GM21367 (cell line): ENCODE measurements around the gene HTRA1.

ENCODE experiments used
- ATAC-seq: cut with Tn5 transposase; IDR thresholded peaks from one replicate; pipeline ENCODE4 v1.9.1; 2021; ENCODE audit not compliant: unreplicated experiment

HTRA1 gene

DNA sequence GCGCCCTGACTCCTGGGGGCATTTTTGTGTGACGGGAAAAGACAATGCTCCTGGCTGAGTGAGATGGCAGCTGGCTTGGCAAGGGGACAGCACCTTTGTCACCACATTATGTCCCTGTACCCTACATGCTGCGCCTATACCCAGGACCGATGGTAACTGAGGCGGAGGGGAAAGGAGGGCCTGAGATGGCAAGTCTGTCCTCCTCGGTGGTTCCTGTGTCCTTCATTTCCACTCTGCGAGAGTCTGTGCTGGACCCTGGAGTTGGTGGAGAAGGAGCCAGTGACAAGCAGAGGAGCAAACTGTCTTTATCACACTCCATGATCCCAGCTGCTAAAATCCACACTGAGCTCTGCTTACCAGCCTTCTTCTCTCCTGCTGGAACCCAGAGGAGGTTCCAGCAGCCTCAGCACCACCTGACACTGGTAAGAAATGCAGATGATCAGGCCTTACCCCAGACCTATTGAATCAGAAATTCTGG lies 6.7 kb upstream of the HTRA1 start, which contains the start of gene ARMS2:
ARMS2 (plus strand) TSS at position 51 of the 478 bp plus-strand sequence; CDS start at position 126, 75 bp downstream.
- ATAC-seq: no peak

- ATAC-seq: no peak
Measured at GRCh38 chr10:122455376-122456079, 5.8 kb upstream of the HTRA1 start.

DNA sequence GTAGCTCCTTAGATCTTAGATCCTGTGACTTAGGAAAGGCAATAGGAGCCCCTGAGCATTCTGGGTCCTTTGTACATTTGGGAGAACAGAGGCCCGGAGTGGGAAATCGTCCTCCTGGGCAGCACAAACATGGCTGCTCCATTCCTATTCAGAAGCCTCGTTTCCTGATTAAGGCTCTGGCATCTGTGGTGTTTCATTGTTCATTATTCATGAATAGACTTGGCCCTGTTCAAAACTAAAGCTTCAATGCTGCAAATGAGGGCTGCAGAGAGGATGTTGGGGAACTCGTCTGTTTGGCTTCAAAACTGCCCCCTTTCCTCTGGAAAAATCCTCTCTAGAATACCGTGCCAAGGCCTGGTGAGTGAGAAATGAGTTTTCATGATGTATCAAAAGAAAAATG lies 3.4 kb upstream of the HTRA1 start:
- ATAC-seq: no peak

DNA sequence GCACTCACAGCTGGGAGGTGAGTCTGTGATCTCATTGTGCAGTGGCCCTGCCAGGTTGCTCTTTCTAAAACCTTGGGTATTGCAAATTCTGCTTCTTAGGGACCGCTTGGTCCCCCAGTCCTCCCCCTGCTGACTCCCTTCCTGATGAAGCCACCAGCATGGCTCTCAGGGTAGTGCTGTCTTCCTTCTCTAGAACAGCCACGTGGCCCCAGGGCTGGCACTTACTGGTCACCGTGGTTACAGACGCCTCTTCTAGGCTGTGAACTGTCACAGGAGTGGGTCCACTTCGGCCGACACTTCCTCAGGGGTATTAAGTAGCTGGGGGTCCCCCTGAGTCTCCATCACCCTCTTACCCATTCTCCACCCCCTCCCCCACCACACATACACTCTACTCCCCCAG lies 2.7 kb upstream of the HTRA1 start:
- ATAC-seq: no peak

- ATAC-seq: no peak
Measured at GRCh38 chr10:122459561-122460273, 1.6 kb upstream of the HTRA1 start.

GRCh38 chr10:122460891-122461293 lies 461 bp upstream of the HTRA1 start:
- no peak for ATAC-seq

GRCh38 chr10:122461729-122462532 lies 578 bp downstream of the HTRA1 start:
- ATAC-seq: no peak

- ATAC-seq: no peak
Measured at GRCh38 chr10:122462533-122463465, 1.4 kb downstream of the HTRA1 start.

- ATAC-seq: no peak
Measured at GRCh38 chr10:122463466-122464249, 2.3 kb downstream of the HTRA1 start.

- no peak for ATAC-seq
Measured at GRCh38 chr10:122464250-122464510, 2.8 kb downstream of the HTRA1 start.

GRCh38 chr10:122464586-122464985 lies 3.2 kb downstream of the HTRA1 start:
- no peak for ATAC-seq

GRCh38 chr10:122465401-122466040 lies 4.2 kb downstream of the HTRA1 start:
- no peak for ATAC-seq

DNA sequence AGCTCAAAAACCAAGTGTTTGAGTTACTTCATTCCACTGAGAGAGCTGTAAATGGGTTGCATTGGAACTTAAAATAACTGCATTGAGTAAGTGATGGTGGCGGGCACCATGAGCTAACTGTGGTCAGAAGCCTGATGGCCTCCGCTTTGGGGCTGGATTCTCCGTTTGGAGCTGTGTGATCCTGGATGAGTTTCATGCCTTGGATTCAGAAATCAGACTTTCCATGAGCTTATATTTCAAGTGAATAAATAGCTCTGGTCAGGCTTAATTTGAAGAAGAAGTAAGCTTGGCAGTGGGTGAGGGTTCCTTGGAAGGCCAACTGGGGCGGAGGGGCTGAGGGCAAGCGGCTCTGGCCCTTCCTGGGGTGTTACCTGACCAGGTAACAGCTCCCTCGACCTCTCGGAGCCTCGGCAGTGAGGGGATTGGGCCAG lies 5.6 kb downstream of the HTRA1 start:
- no peak for ATAC-seq

DNA sequence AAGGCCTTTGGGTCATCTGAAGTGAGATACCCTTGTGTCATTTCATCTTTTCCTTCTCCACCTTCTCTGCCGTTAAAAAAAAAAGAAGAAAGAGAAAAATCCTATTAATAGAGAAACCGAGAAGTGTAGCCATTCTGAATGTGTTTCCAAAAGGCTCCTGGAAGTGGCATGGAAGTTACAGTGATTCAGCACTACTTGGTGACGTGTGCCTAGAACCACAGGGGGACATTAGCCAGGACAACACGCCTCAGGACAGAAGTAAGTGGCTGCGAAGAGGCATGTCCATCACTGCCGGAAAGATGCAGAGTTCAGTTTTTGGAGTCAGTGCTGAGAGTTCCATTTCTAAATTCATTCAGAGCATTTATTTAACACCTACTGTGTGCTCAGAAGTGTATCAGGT lies 6.3 kb downstream of the HTRA1 start:
- no peak for ATAC-seq

DNA sequence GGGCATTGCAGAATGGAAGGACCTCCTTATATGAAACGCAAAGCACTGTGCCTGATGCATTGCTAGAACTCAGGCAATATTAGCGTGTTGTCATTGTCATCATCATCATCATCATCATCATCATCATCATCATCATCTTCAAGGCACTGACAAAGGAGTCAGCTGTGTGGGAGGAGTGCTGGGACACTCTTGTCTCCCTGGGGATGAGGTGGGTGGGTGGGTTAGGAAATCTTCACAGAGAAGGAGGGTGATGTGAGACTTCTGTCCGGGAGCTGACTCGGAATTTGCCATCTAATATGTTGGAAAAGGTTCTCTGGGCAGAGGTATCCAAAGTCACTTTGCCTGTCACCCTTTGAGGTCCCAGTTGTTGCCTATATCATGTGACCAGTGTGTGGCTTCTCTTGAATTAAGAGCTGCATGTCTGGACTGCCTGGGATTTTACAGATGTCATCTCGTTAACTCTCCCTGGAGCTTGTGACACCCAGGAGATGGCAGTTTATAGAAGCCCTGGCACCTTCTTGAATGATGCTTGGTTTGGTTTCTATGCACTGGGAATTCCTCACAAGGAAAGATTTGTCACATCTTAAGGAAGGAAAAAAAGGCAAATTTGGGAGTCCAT lies 7.1 kb downstream of the HTRA1 start:
- no peak for ATAC-seq

- ATAC-seq: no peak
Measured at GRCh38 chr10:122468926-122469781, 7.8 kb downstream of the HTRA1 start.

DNA sequence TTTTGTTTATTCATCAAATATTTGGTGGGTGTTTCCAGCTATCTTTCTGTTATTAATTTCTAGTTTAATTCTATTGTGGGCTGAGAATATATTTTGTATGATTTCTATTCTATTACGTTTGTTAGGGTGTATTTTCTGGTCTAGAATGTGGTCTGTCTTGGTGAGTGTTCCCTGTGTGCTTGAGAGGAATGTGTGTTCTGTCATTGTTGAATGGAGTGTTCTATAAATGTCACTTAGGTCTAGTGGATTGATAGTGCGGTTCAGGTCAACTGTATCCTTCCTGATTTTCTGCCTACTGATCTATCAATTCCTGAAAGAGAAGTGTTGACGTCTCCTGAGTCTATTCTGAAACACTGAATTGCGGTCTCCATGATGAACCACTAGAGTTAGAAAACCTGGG lies 8.5 kb downstream of the HTRA1 start:
- no peak for ATAC-seq

DNA sequence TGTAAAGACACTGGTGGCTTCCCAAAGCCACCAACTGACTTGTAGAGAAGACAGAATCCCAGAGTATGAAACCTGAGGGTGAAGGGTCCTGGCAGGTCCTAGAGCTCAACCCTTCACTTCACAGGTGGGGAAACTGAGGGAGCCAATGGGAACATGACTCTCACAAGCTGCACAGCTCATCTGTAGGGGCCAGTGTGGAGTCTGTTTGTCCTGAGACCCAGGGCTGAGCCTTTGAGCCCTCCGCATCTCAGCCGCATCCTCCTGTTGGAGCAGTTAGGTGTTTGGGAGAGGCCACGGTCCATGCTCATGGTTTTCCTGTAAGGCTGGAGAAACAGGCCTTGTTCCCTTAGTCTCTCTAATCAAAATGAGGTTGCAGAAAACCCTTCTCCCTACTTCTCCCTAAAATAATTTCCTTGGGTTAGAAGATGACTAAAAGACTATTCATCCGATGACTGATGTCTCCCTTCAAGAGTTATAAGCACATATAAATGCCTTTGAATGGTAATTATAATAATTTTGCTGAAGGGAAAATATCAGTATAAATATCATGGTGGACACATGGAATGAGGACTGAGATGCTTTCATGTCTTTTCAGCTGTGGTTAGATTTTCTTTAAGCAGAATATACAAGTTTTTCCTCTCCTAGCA lies 10.3 kb downstream of the HTRA1 start:
- ATAC-seq: no peak
